T1000 (cell line): ENCODE measurements around the gene ZNF620.
"Not testable (repeated sequence)": the region's sequence is repeated elsewhere in the genome, so short reads cannot be mapped to it uniquely, and the experiment has no call there.

Experiments
- DNase-seq: peaks from one replicate; lab custom pipeline; 2025; ENCODE audit warnings: mixed read lengths; lab: John Stamatoyannopoulos, UW

The ZNF620 gene

DNA sequence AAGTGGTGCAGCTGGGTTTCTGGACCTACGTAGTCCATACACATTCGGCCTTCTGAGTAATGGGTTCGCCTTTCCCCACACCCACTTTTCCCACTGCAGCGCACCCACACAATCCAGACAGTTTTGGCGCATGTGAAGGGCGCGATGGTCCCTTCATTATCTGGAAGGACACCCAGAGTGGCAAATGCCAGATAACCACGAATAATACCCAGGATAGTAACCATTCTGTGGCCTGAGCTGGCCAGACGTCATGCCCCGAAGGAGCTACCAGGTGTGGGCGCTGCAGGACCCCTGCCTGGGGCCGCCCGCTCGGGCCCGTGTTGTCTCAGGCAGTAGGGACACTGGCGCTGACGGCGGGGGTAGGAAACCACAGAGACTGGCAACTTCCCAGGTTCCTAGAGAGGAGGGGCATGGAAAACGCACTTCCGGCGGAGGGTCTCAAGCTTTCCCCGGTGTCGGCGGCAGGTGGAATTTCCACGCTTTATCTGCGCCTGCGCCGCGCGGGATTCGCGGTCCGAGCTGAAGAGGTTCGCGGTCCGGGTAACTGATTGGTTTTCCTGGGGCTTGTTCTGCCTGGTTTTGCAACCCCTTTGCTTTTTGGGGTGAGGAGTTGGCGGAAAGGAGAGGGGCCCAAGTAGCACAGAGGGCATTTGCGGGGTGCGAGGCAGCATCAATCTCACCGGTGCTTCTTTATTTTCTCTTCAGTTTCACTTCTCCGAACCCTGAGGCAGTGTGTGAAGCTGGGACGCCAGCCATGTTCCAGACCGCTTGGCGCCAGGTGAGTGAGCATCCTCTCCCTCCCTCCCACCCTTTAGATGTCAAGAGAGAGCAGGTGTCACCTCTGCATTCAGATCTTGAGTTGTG, at the start of gene ZNF620:
ZNF620 (plus strand) TSS at position 441 of the 864 bp plus-strand sequence; CDS start at position 755, 314 bp downstream.
- DNase-seq = peak; percentile 16

DNA sequence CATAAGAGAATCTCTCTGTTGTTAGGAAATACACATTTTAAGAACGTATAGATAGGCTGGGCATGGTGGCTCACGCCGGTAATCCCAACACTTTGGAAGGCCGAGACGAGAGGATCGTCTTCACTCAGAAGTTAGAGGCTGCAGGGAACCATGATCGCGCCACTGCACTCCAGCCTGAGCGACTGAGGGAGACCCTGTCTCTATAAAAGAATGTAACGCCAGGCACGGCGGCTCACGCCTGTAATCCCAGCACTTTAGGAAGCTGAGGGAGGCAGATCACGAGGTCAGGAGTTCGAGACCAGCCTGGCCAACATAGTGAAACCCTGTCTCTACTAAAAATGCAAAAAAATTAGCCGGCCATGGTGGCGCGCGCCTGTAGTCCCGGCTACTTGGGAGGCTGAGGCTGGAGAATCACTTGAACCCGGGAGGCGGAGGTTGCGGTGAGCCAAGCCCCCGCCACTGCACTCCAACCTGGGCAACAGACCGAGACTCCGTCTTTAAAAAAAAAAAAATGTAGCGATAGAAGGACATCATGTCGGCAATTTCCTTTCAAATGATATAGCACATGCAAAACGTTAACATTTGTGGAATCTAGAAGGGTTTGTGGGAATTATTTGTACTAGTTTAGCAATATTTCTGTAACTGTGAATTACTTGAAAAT, 49.4 kb upstream of the ZNF620 start:
- no peak for DNase-seq

DNA sequence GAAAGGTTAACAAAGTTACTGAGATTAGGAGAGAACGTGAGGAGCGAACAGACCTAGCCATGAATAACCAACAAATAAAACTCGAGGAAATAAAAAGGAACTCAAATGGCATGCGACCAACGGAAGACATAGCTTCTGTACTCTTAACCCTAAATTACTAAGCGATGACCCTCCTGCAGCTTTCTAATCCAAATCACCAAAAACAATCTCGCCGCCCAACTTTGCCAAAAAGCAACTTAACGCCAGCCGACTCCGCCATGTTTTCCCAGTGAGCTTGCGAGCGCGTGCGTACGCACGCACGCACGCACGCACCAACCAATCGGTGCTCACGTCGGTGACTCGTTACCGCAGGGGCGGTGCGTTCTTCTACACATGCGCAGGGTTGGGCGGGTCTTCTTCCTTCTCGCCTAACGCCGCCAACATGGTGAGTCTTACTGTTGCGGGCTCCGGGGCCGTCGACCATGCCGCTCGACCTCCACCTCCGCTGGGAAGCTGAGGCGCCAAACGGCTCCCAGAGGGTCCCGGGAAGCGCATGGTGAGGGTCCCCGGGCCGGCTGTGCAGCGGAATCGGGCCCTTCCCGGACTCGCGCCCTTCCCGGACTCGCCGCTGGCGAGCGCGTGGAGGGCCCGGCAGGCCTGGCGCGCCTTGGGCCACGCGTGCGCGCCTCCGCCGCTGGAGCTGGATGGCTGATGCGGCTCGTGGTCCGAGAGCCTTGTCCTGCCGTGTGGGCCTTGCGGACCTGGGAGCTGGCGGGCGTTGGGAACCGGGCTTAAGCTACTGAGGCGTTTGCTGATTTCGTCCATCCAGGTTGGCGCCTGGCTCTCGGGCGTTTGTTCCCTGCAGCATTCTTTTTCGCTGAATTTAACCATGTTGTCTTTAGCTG, 48.7 kb upstream of the ZNF620 start, which contains the start of gene RPL14:
RPL14 (plus strand) TSS at position 400 of the 884 bp plus-strand sequence; CDS start at position 533, 133 bp downstream.
- peak; percentile 90 for DNase-seq

DNA sequence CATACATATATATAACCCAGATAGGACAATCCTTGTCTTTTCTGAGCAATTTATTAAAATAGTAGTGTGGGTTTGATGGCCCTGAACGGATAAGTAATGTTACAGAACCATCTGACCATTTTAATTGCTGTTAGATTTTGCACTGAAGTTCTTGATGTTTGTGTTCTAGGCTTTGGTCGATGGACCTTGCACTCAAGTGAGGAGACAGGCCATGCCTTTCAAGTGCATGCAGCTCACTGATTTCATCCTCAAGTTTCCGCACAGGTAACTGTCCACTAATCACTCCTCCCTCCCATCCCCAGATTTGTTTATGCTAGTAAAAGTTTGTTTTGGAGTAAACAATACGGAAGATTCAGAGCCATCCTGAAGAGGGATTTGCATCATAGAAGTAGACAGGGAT, 47.4 kb upstream of the ZNF620 start:
- no peak for DNase-seq

DNA sequence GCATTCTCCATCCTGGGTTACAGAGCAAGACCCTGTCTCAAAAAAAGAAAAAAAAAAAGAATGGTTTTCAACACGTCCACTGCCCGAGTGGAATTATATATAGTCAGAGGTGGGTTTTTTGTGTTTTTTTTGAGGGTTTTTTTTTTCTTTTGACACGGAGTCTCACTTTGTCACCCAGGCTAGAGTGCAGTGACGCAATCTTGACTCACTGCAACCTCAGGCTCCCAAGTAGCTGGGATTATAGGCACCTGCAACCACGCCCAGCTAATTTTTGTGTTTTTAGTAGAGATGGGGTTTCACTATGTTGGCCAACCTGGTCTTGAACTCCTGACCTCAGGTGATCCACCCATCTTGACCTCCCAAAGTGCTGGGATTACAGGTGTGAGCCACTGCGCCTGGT, 45.4 kb upstream of the ZNF620 start:
- not testable (repeated sequence) for DNase-seq

DNA sequence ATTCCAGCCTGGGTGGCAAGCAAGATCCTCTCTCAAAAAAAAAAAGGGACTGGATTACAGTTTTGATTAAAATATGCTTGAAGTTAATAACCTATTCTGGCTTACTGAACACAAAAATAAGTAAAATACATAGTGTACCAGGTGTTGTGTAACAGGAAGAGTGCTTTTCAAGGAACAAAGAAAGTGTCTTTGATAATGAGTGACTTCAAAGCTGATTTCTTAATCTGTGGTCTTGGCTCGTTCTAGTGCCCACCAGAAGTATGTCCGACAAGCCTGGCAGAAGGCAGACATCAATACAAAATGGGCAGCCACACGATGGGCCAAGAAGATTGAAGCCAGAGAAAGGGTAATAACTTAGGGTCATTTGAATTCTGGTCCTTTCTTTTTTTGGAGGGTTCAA, 44.7 kb upstream of the ZNF620 start:
- no peak for DNase-seq

DNA sequence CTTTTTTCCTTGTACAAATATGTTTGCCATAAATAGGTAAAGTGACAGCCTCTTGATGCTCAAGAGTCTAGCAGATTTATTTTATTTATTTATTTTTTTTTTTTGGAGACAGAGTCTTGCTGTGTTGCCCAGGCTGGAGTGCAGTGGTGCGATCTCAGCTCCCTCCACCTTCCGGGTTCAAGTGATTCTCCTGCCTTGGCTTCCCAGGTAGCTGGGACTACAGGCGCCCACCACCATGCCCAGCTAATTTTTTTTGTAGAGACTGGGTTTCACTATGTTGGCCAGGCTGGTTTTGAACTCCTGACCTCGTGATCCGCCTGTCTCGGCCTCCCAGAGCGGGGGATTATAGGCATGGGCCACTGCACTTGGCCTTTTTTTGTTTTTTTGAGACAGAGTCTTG, 43.0 kb upstream of the ZNF620 start:
- not testable (repeated sequence) for DNase-seq

DNA sequence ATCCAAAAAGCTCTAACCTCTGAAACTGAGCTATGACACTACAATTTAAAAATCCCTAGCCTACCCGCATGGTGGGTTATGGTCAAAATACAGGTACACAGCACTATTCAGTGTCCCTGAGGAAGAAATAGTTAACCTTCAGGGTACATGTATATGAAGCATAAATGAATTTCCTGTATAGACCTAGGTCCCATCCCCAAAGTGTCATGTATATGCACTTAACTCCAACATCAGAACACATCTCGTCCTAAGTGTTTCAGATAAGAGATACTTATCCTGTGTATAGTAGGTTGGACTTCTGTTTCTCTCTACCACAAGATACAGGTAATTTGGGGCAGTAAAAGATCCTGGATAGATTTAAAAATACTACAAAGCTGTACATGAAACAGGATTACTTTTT, 42.3 kb upstream of the ZNF620 start:
- no peak for DNase-seq

DNA sequence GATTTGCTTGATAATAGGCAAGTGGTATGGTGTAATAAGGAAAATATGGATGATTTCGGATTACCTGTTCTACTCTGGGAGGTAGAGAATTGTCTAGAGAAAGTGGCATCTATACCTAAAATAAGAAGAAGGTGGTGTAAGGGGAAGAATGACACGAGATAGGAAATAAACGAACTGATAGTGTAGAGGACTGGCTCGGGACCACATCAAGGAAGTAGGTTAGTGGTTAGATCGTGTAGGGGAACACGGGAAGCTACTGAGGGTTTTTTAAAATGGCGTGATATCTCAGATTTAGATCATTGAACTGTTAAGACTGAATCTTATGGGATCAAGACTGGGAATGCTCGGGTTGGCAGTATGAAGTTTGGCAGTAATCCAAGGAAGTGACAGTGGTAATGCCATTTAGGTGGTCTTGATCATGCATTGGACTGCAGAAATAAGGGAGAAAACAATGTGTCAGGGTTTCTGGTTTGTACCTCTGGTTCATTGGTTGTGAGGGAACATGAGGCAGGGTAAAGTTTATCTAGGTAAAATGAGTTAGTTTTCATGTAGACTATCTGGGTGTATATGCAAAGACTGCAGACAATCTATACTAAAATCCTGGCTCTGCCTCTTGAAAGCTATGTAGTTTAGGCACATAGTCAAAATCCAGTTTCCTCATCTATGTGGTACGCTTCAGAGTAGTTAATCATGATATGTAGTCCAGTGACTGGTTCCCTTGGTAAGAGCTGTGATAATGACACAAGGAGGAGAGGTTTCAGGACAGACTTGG, 41.3 kb upstream of the ZNF620 start:
- DNase-seq = no peak

DNA sequence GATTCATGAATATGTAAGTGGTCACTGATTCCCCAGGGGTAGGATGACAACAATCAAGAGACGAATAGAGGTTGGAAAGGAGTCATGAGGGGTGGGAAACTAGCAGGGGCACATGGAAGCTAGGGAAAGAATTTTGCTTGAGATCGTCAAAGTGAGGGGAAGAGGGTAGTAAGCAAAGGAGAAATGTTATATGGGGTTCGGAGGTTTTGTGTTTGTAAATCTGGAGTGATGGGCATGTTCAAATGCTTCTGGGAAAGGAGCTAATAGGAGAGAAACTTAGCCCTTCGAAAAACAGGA, 40.8 kb upstream of the ZNF620 start:
- DNase-seq = no peak

DNA sequence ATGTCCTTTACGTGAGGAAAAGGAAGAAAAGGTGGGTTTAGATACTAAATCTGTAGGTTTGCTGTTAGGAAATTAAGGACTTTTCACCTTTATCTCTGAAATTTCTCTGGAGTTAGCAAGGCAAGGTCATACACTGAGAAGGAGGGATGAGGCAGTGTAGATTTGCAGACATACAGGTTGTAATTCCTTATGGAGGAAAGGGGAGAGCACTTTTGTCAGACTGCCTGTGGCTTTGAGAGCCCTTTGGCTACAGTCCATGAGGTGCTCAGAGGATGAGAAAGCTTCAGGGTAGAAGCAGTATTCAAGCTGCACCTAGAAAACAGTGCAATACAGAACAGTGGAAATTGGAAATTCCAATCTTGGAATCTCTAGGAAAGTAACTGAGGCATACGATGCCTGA, 40.4 kb upstream of the ZNF620 start:
- DNase-seq = no peak

DNA sequence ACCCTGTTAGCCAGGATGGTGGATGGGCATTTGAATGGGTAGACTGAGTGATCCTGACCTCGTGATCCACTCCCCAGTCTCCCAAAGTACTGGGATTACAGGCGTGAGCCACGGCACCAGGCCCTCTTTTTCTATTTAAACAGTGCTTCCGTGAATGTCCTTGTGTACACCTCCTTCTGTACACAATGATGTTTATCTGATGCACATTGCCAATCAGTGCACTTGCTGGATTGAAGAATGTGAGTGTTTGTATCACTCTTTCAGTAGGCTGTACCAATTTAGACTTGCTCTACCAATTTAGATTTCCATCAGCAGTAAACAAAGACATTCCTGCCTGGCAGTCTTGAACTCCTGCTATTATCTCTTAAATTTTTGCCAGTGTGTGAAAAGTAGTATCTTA, 37.8 kb upstream of the ZNF620 start:
- DNase-seq = no peak

DNA sequence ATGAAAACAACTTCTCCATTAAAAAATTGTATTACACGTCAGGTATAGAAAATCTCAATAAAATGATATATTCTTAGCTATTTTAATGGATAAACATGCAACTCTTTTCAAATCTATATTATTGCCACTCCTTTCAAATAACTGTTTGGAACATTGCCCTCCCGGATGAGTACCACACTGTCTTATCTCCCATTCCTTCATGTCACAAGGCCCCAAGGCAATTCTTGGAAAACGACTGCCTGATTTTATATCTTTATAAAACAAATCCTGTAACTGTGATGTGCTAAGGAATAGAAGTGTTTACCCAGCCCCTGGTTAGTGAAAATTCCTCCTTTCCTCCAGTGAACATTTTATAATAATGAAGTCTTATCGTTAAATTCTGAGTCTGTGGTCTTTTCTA, 35.1 kb upstream of the ZNF620 start:
- DNase-seq = no peak

DNA sequence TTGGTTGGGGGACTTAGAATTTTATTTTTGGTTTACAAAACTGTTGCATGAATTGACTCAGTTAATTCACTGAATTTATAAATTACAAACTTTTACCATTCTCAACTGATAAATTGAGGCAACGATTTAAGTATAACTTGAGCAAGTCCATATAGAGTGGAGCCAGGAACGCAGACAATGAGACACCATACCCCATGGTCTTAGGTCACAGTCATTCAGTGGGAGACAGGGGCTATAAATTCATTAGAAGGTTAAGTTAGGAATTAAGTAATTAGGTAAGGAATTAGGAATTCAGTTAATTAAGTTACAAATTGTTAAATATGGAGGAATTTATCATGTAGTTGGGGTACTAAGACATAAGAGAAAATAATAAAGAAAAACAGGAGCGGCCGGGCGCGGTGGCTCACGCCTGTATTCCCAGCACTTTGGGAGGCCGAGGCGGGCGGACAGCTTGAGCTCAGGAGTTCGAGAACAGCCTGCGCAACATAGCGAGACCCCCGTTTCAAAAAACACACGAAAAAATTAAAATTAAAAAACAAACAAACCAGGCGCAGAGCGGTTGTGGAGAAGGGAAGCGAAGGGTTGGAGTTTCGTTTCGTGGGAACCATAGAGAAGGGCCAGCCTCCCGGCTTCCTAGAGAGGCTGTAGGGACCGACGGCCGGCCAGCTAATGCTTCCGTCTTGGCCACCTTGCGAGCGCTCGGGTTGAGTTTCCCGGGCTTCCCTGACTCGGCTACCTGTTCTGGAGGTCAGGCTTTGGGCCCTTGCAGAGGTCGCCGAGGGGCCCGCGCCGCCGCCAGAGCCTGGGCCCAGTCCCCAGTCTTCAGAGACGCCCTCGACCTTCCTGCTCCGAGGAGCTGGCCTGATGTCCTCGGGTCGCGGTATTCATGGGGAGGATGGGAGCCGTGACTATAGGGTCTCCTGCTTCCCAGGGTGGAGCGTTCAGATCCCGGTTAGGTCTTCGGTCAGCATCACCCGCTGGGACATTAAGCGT, 29.1 kb upstream of the ZNF620 start, which contains the start of gene ZNF619:
ZNF619 (plus strand) TSS at position 645 of the 993 bp plus-strand sequence. CDS start 858 bp downstream, outside the sequence.
- peak; percentile 48 for DNase-seq

DNA sequence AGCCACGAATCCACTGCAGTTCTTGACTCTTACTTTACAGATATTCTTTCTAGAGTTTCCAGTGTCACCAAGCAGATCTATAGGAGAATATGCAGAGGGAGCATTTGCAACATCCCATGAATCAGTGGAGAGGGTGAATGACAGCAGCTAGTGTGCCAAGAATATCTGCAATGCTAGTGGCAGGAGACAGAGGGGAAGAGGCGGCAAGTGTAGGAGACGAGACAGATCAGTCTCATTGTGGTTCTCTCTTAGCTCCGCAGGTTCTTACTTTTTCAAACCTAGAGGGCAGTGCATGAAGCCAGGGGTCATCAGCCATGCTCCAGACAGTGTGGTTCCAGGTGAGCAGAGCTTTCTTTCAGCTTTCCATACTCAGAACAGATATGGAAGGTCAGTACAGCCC, 28.2 kb upstream of the ZNF620 start:
- DNase-seq = no peak

DNA sequence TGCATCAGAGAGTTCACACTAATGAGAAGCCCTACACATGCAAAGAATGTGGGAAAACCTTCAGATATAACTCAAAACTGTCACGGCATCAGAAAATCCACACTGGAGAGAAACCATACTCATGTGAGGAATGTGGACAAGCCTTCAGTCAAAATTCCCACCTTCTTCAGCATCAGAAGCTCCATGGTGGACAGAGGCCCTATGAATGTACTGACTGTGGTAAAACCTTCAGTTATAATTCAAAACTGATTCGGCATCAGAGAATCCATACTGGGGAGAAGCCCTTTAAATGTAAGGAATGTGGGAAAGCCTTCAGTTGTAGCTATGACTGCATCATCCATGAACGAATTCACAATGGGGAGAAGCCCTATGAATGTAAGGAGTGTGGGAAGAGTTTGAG, 18.7 kb upstream of the ZNF620 start:
- DNase-seq = no peak

DNA sequence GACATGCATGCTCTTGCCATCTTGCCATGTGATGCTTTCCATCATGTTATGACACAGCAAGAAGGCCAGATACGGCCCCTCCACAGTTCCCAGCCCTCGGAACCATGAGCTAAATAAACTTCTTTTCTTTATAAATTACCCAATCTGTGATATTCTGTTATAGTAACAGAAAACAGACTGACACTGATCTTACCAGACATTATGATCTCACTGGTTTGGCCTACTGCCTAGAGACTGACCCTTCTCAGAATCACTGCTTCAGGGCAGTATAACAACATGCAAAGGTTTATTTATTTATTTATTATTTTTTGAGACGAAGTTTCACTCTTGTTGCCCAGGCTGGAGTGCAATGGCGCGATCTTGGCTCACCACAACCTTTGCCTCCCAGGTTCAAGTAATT, 14.9 kb upstream of the ZNF620 start:
- DNase-seq = no peak

DNA sequence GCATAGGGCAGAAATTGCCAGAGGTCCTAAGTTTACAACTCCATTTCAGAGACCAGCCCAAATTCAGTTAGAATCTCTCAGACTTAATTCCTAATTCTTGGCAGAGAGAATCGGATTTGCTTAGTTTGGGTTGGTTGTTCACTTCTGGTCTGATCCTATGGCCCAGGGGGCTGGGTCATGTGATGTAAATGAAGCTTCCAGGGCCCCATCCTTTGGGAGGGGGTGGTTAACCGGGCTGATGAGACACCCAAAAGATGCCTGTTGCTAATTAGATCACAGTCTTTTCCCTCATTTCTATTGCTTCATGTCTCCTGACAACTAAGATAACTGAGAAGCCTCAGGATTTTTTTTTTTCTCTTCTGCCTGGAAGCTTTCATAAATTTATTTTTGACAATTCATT, 11.1 kb upstream of the ZNF620 start:
- DNase-seq = no peak

DNA sequence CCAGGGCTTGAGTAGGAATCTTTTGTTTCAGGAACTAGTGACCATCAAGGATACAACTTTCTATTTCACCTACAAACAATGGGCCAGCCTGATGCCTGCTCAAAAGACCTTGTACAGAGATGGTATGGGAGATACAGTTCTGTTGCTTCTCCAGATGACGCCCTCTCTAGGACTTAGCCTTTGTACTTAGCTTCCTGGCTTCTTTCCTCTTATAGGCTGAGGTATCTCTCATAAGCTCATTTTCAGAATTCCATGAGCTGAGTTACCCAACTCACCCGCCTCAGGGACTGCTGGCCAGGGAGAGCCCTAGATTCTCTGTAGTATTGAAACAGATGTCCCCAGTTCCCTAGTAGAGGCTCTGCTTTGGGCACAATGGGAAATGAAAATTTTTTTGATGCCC, 8.6 kb upstream of the ZNF620 start:
- DNase-seq = no peak

DNA sequence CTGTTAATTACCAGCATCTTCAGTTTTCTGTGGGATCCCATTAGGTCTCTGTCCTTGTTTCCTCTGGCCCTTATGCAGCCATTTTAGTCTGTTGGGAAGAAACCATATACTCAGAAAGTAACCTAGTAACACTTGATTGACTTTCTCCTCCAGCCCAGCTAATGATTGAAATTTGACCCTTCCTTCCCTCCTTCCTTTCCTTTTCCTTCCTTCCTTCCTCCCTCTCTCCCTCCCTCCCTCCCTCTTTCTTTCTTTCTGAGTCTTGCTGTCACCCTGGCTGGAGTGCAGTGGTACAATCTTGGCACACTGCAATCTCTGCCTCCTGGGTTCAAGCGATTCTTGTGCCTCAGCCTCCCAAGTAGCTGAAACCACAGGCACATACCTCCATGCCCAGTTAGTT, 5.9 kb upstream of the ZNF620 start:
- DNase-seq = no peak
